MG63 (cell line): ENCODE results near the gene CATSPER3. TPM values are rescaled to one million over a fixed set of nuclear protein-coding genes. Genes with fewer than 3 reads are reported as not detected.

Source experiments
- DNase-seq: peaks from one replicate; pipeline ENCODE4 v3.0.0-alpha.2; 2020
- H3K27me3 ChIP-seq: fragments of 250-450 bp; sonication (Bioruptor Pico); 2 replicates; pipeline ENCODE4 v1.5.1; 2020; ENCODE audit warnings: mild to moderate bottlenecking, moderate library complexity
- H3K36me3 ChIP-seq: fragments of 250-450 bp; sonication (Bioruptor Pico); 2 replicates; pipeline ENCODE4 v1.5.1; 2020; ENCODE audit warnings: mild to moderate bottlenecking, moderate library complexity
- H3K4me3 ChIP-seq: fragments of 250-450 bp; sonication (Bioruptor Pico); 2 replicates; pipeline ENCODE4 v1.5.1; 2020; ENCODE audit warnings: mild to moderate bottlenecking, moderate library complexity
- H3K9me3 ChIP-seq: fragments of 250-450 bp; sonication (Bioruptor Pico); 2 replicates; pipeline ENCODE4 v1.5.1; 2020; ENCODE audit warnings: mild to moderate bottlenecking, moderate library complexity
- total RNA-seq: library from RNA; depleted of rRNA; stranded (reverse); fragments of >200 nt; shearing (Covaris generic); gene quantifications from 2 replicates; pipeline ENCODE4 v1.2.3, GENCODE V29; 2014; ENCODE audit warnings: low replicate concordance; rRNA removed

The CATSPER3 gene
- total RNA-seq, 1 experiment from 2014 or later = 0.59 TPM

- DNase-seq = no peak
- no peaks in the 10 kb centered on the region for H3K9me3 ChIP-seq
- H3K27me3 ChIP-seq = no peaks in the 10 kb centered on the region
- no peak overlapping the region for H3K4me3 ChIP-seq
- peaks cover 4% of the 10 kb centered on the region for H3K36me3 ChIP-seq
Measured at GRCh38 chr5:135056316-135057030, 88.8 kb downstream of the CATSPER3 start.

GRCh38 chr5:135057233-135057632 is 89.5 kb downstream of the CATSPER3 start:
- H3K27me3 ChIP-seq = no peaks in the 10 kb centered on the region
- H3K36me3 ChIP-seq = peaks cover 4% of the 10 kb centered on the region
- H3K9me3 ChIP-seq = no peaks in the 10 kb centered on the region
- no peak for DNase-seq
- H3K4me3 ChIP-seq = no peak overlapping the region

GRCh38 chr5:135058331-135058732 is 90.6 kb downstream of the CATSPER3 start:
- H3K4me3 ChIP-seq = no peak overlapping the region
- H3K9me3 ChIP-seq = no peaks in the 10 kb centered on the region
- H3K27me3 ChIP-seq = no peaks in the 10 kb centered on the region
- DNase-seq = no peak
- H3K36me3 ChIP-seq = peaks cover 4% of the 10 kb centered on the region

GRCh38 chr5:135059000-135059923 is 91.6 kb downstream of the CATSPER3 start:
- H3K36me3 ChIP-seq = peaks cover 4% of the 10 kb centered on the region
- H3K4me3 ChIP-seq = no peak overlapping the region
- DNase-seq = no peak
- H3K27me3 ChIP-seq = no peaks in the 10 kb centered on the region
- no peaks in the 10 kb centered on the region for H3K9me3 ChIP-seq

- DNase-seq = no peak
- Histone ChIP-seq H3K4me3 (no peak overlapping the region), H3K36me3 (peaks cover 4% of the 10 kb centered on the region), H3K9me3 (no peaks in the 10 kb centered on the region), H3K27me3 (no peaks in the 10 kb centered on the region)
Measured at GRCh38 chr5:135060021-135060420, 92.3 kb downstream of the CATSPER3 start.

- Histone ChIP-seq H3K9me3 (no peaks in the 10 kb centered on the region), H3K4me3 (no peak overlapping the region), H3K27me3 (no peaks in the 10 kb centered on the region), H3K36me3 (peaks cover 4% of the 10 kb centered on the region)
- no peak for DNase-seq
Measured at GRCh38 chr5:135061001-135061400, 93.3 kb downstream of the CATSPER3 start.

Other genes starting within 250 kb of the CATSPER3 start
- 29.8 and 59.6 TPM in 2 replicates for gene CAMLG, start 229.4 kb upstream of the CATSPER3 start, total RNA-seq
- 14.3 and 16.4 TPM in 2 replicates for gene DDX46, start 209.1 kb upstream of the CATSPER3 start, total RNA-seq
- gene C5orf24, start 121.9 kb upstream of the CATSPER3 start, total RNA-seq = 26.2 and 37.6 TPM in 2 replicates
- 115 and 231 TPM in 2 replicates for gene TXNDC15, start 93.5 kb upstream of the CATSPER3 start, total RNA-seq
- gene PCBD2, start 62.8 kb upstream of the CATSPER3 start, total RNA-seq = 7.1 and 11.1 TPM in 2 replicates
- 217 and 372 TPM in 2 replicates for gene PITX1, start 66.3 kb downstream of the CATSPER3 start, total RNA-seq